SK-N-MC (cell line): Measurements from ENCODE around the gene SRSF10.

Experiments
- EZH2 ChIP-seq: fragments of 200-600 bp; sonication (generic); IDR thresholded peaks from one replicate; pipeline ENCODE4 v1.6.1; 2017; ENCODE audit warnings: antibody characterized with exemption
- FOXP2 ChIP-seq: optimal IDR thresholded peaks from 2 replicates; pipeline ENCODE3; 2011; ENCODE audit warnings: mild to moderate bottlenecking, moderate library complexity; ENCODE audit not compliant: insufficient read depth; ENCODE audit errors: extremely low read length, control extremely low read depth
- POLR2AphosphoS5 ChIP-seq: IDR thresholded peaks from 2 replicates; pipeline ENCODE4 v1.6.1; 2012; ENCODE audit warnings: mild to moderate bottlenecking, low read depth, low read length, borderline replicate concordance

DNA sequence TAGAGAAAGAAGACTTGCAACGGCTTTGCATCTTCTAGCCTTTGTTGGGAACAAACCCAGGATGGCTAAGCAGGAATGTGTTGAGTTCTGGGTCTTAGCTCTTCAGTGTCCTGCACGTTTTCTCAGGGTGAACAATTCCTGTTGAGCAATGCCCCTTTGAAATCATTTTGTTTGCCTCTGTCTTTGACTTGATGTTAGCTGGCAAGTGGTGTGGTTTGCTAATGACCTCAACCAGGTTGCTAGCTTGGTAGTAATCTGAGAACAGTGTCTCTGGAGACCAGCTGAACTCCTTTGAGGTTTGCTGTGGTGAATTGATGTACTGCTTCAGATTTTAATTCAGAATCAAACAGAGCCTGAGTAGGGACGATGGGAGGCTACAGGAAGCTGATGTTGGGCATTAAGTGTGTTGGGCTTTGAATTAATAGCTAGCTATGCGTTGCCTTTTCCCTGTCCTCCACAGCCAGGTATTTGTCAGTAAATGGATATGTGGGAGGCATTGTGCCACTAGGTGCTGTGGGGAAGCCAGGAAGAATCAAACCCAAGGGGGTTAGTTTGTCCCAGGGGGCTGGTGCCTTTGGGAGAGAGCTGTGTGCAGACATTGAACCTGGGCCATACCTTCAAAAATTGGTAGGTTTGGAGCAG lies 23.3 kb upstream of the SRSF10 start:
- TF ChIP-seq EZH2, result no peak
- TF ChIP-seq POLR2AphosphoS5, result no peak
- no peak for TF ChIP-seq FOXP2
